Testis (tissue), 2 donors: ENCODE results near the gene UBXN10.

Experiments
- CTCF ChIP-seq, 3 experiments: fragments of 450-650 bp in 2 of 3; fragments of 200-600 bp in 1 of 3; sonication (generic) in 1 of 3; IDR thresholded peaks; one replicate each; pipeline ENCODE4 v1.5.1; 2016 to 2019; ENCODE audit warnings: antibody characterized with exemption in 3 of 3, mild to moderate bottlenecking in 2 of 3, moderate library complexity in 1 of 3
- POLR2A ChIP-seq: fragments of 450-650 bp; IDR thresholded peaks from one replicate; pipeline ENCODE4 v1.6.1; 2017; ENCODE audit warnings: antibody characterized with exemption, mild to moderate bottlenecking, moderate library complexity

- TF ChIP-seq POLR2A, result no peak
- TF ChIP-seq CTCF (IDR thresholded peaks at IDR 0.05), result no peak
Observed at GRCh38 chr1:20179371-20180128, 6.3 kb upstream of the UBXN10 start.
